Natural killer cell (primary cell): ENCODE data around the gene PHTF1. TPM values are rescaled to one million over a fixed set of nuclear protein-coding genes. Genes with fewer than 3 reads are reported as not detected.

Experiments
- ATAC-seq, 3 donors: fragments of 150-1000 bp in 2 of 3; fragments of 200-7000 bp in 1 of 3; cut with Tn5 transposase; 1 replicate in 1 of 3; 2 replicates in 2 of 3; pipeline ENCODE4 v1.10.0; 2021; ENCODE audit warnings: mild to moderate bottlenecking in 2 of 3, moderate library complexity in 2 of 3
- DNase-seq, 2 donors: peaks; one replicate each; pipeline versions ENCODE4 v3.0.0 to v3.0.0-alpha.2; 2013 to 2021; ENCODE audit warnings: mixed read lengths in 1 of 2
- H3K27ac ChIP-seq: one replicate; pipeline ENCODE4 v1.5.1; 2013; ENCODE audit warnings: mild to moderate bottlenecking, low read length
- H3K27me3 ChIP-seq: one replicate; pipeline ENCODE4 v1.6.1; 2013; ENCODE audit warnings: low read length; ENCODE audit not compliant: control insufficient read depth, insufficient read depth
- H3K36me3 ChIP-seq: one replicate; pipeline ENCODE4 v1.6.1; 2013; ENCODE audit warnings: low read length; ENCODE audit not compliant: control insufficient read depth, insufficient read depth
- H3K4me1 ChIP-seq: one replicate; pipeline ENCODE4 v1.6.1; 2013; ENCODE audit warnings: low read length; ENCODE audit not compliant: control insufficient read depth, insufficient read depth
- H3K4me3 ChIP-seq: one replicate; pipeline ENCODE4 v1.5.1; 2013; ENCODE audit warnings: low read length
- H3K9me3 ChIP-seq: one replicate; pipeline ENCODE4 v1.6.1; 2013; ENCODE audit warnings: low read length; ENCODE audit not compliant: control insufficient read depth, insufficient read depth
- H3K27ac Mint-ChIP-seq, 2 donors: one replicate each; pipeline ENCODE4 v1.8.0; 2022; ENCODE audit warnings: mild to moderate bottlenecking in 2 of 2, mixed read lengths in 2 of 2, moderate library complexity in 1 of 2
- H3K27me3 Mint-ChIP-seq, 2 donors: one replicate each; pipeline ENCODE4 v1.8.0; 2022; ENCODE audit warnings: low read depth in 2 of 2, mixed read lengths in 2 of 2
- H3K36me3 Mint-ChIP-seq: one replicate; pipeline ENCODE4 v1.8.0; 2022; ENCODE audit warnings: mixed read lengths
- H3K4me1 Mint-ChIP-seq, 2 donors: one replicate each; pipeline ENCODE4 v1.8.0; 2022; ENCODE audit warnings: mixed read lengths in 2 of 2
- H3K4me3 Mint-ChIP-seq: one replicate; pipeline ENCODE4 v1.8.0; 2022; ENCODE audit warnings: mild to moderate bottlenecking, moderate library complexity, mixed read lengths
- H3K9me3 Mint-ChIP-seq, 2 donors: one replicate each; pipeline ENCODE4 v1.8.0; 2022; ENCODE audit warnings: mixed read lengths in 2 of 2
- WGBS: methylation state at CpG from one replicate; pipeline ENCODE4 v1.1.7; 2013; ENCODE audit warnings: missing lambda C conversion rate; ENCODE audit not compliant: insufficient coverage; 5-methylcytosine and 5-hydroxymethylcytosine counted together
- intact Hi-C: fragments of 100-400 bp; cut with micrococcal nuclease; formaldehyde crosslinking; loops from one replicate; pipeline ENCODE4 v1.14.2; 2022
- total RNA-seq, 4 donors: library from RNA; stranded (reverse); fragments of 120-200 nt in 1 of 4; gene quantifications; one replicate each; pipeline versions ENCODE4 v1.2.3 to v1.2.4, GENCODE V29; 2013 to 2022
- TF ChIP-seq, protein P1 (sequence below): fragments of 200-600 bp; IDR thresholded peaks from one replicate; pipeline ENCODE4 v1.8.0; 2022; ENCODE audit warnings: antibody characterized with exemption

Gene PHTF1
- total RNA-seq, 3 donors from 2014 or later (not counting 1 experiment from before 2014, with no cell fraction given): 37.1 to 40.7 (median 40.6) TPM

- TF ChIP-seq, protein P1, sequence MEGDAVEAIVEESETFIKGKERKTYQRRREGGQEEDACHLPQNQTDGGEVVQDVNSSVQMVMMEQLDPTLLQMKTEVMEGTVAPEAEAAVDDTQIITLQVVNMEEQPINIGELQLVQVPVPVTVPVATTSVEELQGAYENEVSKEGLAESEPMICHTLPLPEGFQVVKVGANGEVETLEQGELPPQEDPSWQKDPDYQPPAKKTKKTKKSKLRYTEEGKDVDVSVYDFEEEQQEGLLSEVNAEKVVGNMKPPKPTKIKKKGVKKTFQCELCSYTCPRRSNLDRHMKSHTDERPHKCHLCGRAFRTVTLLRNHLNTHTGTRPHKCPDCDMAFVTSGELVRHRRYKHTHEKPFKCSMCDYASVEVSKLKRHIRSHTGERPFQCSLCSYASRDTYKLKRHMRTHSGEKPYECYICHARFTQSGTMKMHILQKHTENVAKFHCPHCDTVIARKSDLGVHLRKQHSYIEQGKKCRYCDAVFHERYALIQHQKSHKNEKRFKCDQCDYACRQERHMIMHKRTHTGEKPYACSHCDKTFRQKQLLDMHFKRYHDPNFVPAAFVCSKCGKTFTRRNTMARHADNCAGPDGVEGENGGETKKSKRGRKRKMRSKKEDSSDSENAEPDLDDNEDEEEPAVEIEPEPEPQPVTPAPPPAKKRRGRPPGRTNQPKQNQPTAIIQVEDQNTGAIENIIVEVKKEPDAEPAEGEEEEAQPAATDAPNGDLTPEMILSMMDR: no peak
- H3K9me3 Mint-ChIP-seq: no peaks in the 10 kb centered on the region
- Histone ChIP-seq H3K9me3 (no peaks in the 10 kb centered on the region), H3K27ac (no peak overlapping the region), H3K4me1 (peaks cover under 1% of the 10 kb centered on the region), H3K27me3 (no peaks in the 10 kb centered on the region), H3K4me3 (no peak overlapping the region), H3K36me3 (no peaks in the 10 kb centered on the region)
- peaks cover 7 to 9% of the 10 kb centered on the region in 2 donors for H3K4me1 Mint-ChIP-seq
- intact Hi-C loops: no loop called here
- H3K27ac Mint-ChIP-seq: no peak overlapping the region
- H3K4me3 Mint-ChIP-seq: no peak overlapping the region
- WGBS: 100% methylated on average over 1 of the region's 1 CpG
- ATAC-seq (no peak), DNase-seq (no peak)
- no peaks in the 10 kb centered on the region for H3K27me3 Mint-ChIP-seq
- H3K36me3 Mint-ChIP-seq: no peaks in the 10 kb centered on the region
These were observed 112.1 kb downstream of the PHTF1 start for GRCh38 chr1:113647164-113647563.

Other genes with a start within 250 kb of the PHTF1 start
- 10 to 100 TPM; 30.1 to 37.9 (median 36.5) TPM for gene RSBN1, start 53.0 kb upstream of the PHTF1 start, total RNA-seq
- 100 to 1,000 TPM in 2 of 3 donors, 10 to 100 TPM in 1; 98.4 to 122 (median 104) TPM for gene PTPN22, start 112.2 kb upstream of the PHTF1 start, total RNA-seq
- gene BCL2L15, start 128.1 kb upstream of the PHTF1 start, total RNA-seq: 1 to 10 TPM in 2 of 3 donors, under 1 TPM in 1; 0.88 to 2.1 (median 1.5) TPM
- 10 to 100 TPM; 64.0 to 78.7 (median 77.6) TPM for gene AP4B1, start 145.3 kb upstream of the PHTF1 start, total RNA-seq
- 1 to 10 TPM; 5.5 to 6.8 (median 5.9) TPM for gene DCLRE1B, start 145.8 kb upstream of the PHTF1 start, total RNA-seq
- gene HIPK1, start 169.8 kb upstream of the PHTF1 start, total RNA-seq: 100 to 1,000 TPM; 238 to 283 (median 261) TPM
- gene OLFML3, start 220.0 kb upstream of the PHTF1 start, total RNA-seq: under 1 TPM in 1 of 3 donors, not detected in 2; 0.16 TPM